A375 (cell line): ENCODE measurements around the gene BBOX1. TPM values are rescaled to one million over a fixed set of nuclear protein-coding genes. Genes with fewer than 3 reads are reported as not detected.

Experiments
- total RNA-seq: library from RNA; depleted of rRNA; stranded (reverse); fragments of >200 nt; shearing (Covaris generic); gene quantifications from 2 replicates; pipeline ENCODE4 v1.2.3, GENCODE V29; 2014; rRNA removed

Gene BBOX1
- not detected in 2 replicates for total RNA-seq

DNA sequence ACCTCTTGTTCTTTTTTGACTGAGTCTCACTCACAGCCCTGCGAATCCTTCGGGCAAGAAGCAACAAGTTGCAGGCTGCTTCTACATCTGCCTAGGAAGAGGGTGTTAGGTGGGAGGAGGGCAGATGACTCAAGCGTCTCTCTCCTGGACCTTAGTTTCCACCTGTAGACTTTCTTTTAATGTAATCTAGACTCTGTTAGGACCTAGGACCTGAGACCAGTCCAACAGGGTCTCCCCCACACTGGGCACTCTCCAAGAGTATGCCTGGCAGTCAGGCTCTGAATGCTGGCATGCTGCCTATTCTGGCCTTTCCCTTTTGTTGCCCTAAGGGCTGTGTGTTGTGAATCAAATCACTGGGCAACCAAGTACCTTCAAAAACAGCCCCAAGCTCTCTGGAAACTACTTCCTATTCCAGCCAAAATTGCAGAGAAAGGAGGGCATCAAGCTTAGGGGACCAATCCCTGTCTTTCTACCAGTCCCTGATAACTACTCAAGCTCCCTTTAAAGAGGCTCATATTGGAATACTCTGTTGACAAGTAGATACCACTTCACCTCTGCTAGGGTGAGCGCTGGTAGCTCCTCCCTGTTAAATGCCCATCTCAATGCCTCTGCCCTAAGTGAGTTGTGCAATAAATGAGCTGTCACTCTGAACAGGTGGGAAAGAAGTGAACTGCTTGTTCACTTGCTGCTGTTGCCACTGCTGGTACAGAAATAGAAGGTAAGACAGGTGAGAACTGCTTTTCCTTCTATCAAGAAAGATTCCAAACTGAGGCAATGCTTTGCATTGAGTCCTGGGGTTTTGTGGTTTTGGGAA lies at the start of gene BBOX1:
Gene BBOX1 (plus strand): TSS at position 514 of the 814 bp plus-strand sequence. CDS start 14,616 bp downstream, outside the sequence.

DNA sequence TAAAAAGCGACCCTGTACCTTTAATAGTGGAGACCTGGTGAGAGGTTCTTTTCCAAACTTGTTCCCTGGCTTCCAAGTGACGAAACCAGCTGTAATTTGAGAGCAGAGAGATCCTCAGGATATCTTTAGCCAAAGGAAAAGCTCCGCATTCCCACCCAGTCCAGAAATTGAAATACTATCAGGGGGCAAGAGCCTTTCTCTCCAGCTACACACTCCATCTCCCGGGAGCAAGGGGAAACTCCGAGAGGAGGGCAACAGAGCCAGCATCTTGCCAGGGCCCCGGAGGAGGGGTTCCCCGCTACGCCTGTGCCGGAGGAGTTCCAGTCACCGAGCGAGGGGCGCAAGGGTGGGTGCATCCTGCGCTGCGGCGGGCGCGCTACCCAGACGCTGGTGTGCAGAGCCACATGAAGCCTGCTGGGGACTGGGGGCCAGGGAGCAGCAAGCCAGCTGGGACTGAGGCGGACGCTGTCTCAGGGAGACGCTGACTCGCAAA lies 46.6 kb upstream of the BBOX1 start, which contains the start of gene FIBIN:
Gene FIBIN (plus strand): TSS at position 148 of the 493 bp plus-strand sequence. CDS start 415 bp downstream, outside the sequence.

Other genes starting within 250 kb of the BBOX1 start
- gene FIBIN, start 46.7 kb upstream of the BBOX1 start, total RNA-seq, result not detected in 2 replicates